K562 (cell line): ENCODE results near the gene AP3M1.

Source experiments
- E2F6 ChIP-seq, 2 experiments: IDR thresholded peaks; 2 replicates each; pipeline ENCODE4 v1.6.1; 2011; ENCODE audit warnings: borderline replicate concordance in 1 of 2, control low read depth in 1 of 2, low read depth in 1 of 2, low read length in 1 of 2, mild to moderate bottlenecking in 1 of 2, mixed read lengths in 1 of 2, moderate library complexity in 1 of 2; ENCODE audit not compliant: insufficient read depth in 1 of 2, insufficient read length in 1 of 2, poor library complexity in 1 of 2, severe bottlenecking in 1 of 2; ENCODE audit errors: extremely low read depth in 1 of 2
- ETS1 ChIP-seq: conservative IDR thresholded peaks from 2 replicates; pipeline ENCODE4 v1.6.1; 2011; ENCODE audit warnings: low read depth, mild to moderate bottlenecking, low read length; ENCODE audit not compliant: control insufficient read depth
- PHF21A ChIP-seq: fragments of 450-650 bp; IDR thresholded peaks from 2 replicates; pipeline ENCODE4 v1.6.1; 2017; ENCODE audit warnings: low read depth, borderline replicate concordance
- POLR2A ChIP-seq: fragments of 450-650 bp; conservative IDR thresholded peaks from 2 replicates; pipeline ENCODE4 v1.6.1; 2016
- RBM22 ChIP-seq: fragments of 200-400 bp; formaldehyde crosslinking; IDR thresholded peaks from 2 replicates; pipeline ENCODE4 v1.6.1; 2018; ENCODE audit warnings: low read length, low read depth; ENCODE audit not compliant: poor library complexity, severe bottlenecking
- RERE ChIP-seq: sonication (generic); formaldehyde crosslinking; IDR thresholded peaks from 2 replicates; pipeline ENCODE4 v1.8.0; 2023; ENCODE audit warnings: missing genetic modification reagents, mild to moderate bottlenecking, borderline replicate concordance

GRCh38 chr10:74189999-74190421 lies 39.4 kb upstream of the AP3M1 start:
- TF ChIP-seq POLR2A, result no peak
- no peak for TF ChIP-seq PHF21A
- no peak for TF ChIP-seq RERE (CRISPR knock-in tag)
- no peak for TF ChIP-seq RBM22
- no peak for TF ChIP-seq ETS1
- TF ChIP-seq E2F6 (IDR thresholded peaks at IDR 0.05; ENCODE audit: borderline replicate concordance in 1 of 2, extremely low read depth in 1 of 2, insufficient read depth in 1 of 2, insufficient read length in 1 of 2, low read depth in 1 of 2, low read length in 1 of 2, poor library complexity in 1 of 2, severe bottlenecking in 1 of 2), result no peak
